H1 (cell line): ENCODE data around the gene APOO. TPM values are rescaled to one million over a fixed set of nuclear protein-coding genes. Genes with fewer than 3 reads are reported as not detected.

Source experiments
- CTCF ChIA-PET: fragments of 300-600 bp; sonication (Branson Sonifier 250); formaldehyde crosslinking; loops from one replicate; lab custom pipeline; 2021; ENCODE audit not compliant: partially characterized antibody; lab: Charles Lee
- POLR2A ChIA-PET: fragments of 300-600 bp; sonication (Branson Sonifier 250); formaldehyde crosslinking; loops from one replicate; lab custom pipeline; 2021; ENCODE audit warnings: inconsistent platforms; ENCODE audit not compliant: partially characterized antibody; lab: Charles Lee
- DNase-seq, 2 experiments: peaks; one replicate each; pipeline versions ENCODE4 v3.0.0 to v3.0.0-alpha.2; 2010 to 2022; ENCODE audit warnings: low spot score in 2 of 2, low read depth in 1 of 2, mixed read lengths in 1 of 2
- FAIRE-seq: peaks from 2 replicates; lab custom pipeline; 2011; peaks lifted over from hg19 to GRCh38; lab: Jason Lieb, UNC
- H2AFZ ChIP-seq: 2 replicates; pipeline ENCODE4 v1.8.1; 2012; ENCODE audit warnings: low read length, inconsistent platforms
- H2AK5ac ChIP-seq: 2 replicates; pipeline ENCODE4 v1.6.1; 2013; ENCODE audit warnings: low read depth, low read length
- H2BK120ac ChIP-seq: replicated peaks from 2 replicates; pipeline ENCODE3; 2013; ENCODE audit warnings: low read depth, low read length, inconsistent platforms
- H2BK12ac ChIP-seq: 2 replicates; pipeline ENCODE4 v1.6.1; 2013; ENCODE audit warnings: low read depth, low read length
- H2BK15ac ChIP-seq: 2 replicates; pipeline ENCODE4 v1.6.1; 2013; ENCODE audit warnings: low read length
- H2BK20ac ChIP-seq: 2 replicates; pipeline ENCODE4 v1.6.1; 2013; ENCODE audit warnings: low read length
- H2BK5ac ChIP-seq: 2 replicates; pipeline ENCODE4 v1.6.1; 2013; ENCODE audit warnings: low read depth, low read length
- H3K14ac ChIP-seq: 2 replicates; pipeline ENCODE4 v1.6.1; 2013; ENCODE audit warnings: inconsistent platforms; ENCODE audit not compliant: insufficient read length
- H3K18ac ChIP-seq: 2 replicates; pipeline ENCODE4 v1.6.1; 2013; ENCODE audit warnings: low read length; ENCODE audit errors: extremely low read depth
- H3K23ac ChIP-seq: 2 replicates; pipeline ENCODE4 v1.6.1; 2013; ENCODE audit warnings: inconsistent platforms; ENCODE audit not compliant: insufficient read length
- H3K23me2 ChIP-seq: 2 replicates; pipeline ENCODE4 v1.6.1; 2013; ENCODE audit warnings: low read depth, low read length
- H3K27ac ChIP-seq: 2 replicates; pipeline ENCODE4 v1.6.1; 2011; ENCODE audit warnings: low read depth, low read length, inconsistent platforms
- H3K27me3 ChIP-seq, 4 experiments: replicated peaks in 1 of 4; 1 replicate in 1 of 4; 2 replicates in 3 of 4; pipeline versions ENCODE4 v1.6.1 to v1.8.1; 2011 to 2013; ENCODE audit warnings: low read length in 3 of 4, mild to moderate bottlenecking in 3 of 4, inconsistent platforms in 2 of 4, mixed read lengths in 2 of 4, moderate library complexity in 1 of 4; ENCODE audit not compliant: control insufficient read depth in 3 of 4, insufficient read depth in 3 of 4; ENCODE audit errors: extremely low read depth in 1 of 4
- H3K36me3 ChIP-seq, 4 experiments: 2 replicates each; pipeline versions ENCODE4 v1.6.1 to v1.8.1; 2011 to 2013; ENCODE audit warnings: mild to moderate bottlenecking in 4 of 4, low read length in 3 of 4, moderate library complexity in 2 of 4, control low read depth in 1 of 4, inconsistent platforms in 1 of 4; ENCODE audit not compliant: insufficient read depth in 4 of 4, control insufficient read depth in 2 of 4
- H3K4ac ChIP-seq: replicated peaks from 2 replicates; pipeline ENCODE3; 2013; ENCODE audit warnings: low read length, low read depth, mixed read lengths, inconsistent platforms; ENCODE audit not compliant: insufficient read length
- H3K4me1 ChIP-seq, 4 experiments: replicated peaks in 1 of 4; 1 replicate in 1 of 4; 2 replicates in 3 of 4; pipeline versions ENCODE4 v1.6.1 to v1.8.1; 2011 to 2013; ENCODE audit warnings: low read length in 3 of 4, inconsistent platforms in 2 of 4, mixed read lengths in 1 of 4; ENCODE audit not compliant: insufficient read depth in 4 of 4, control insufficient read depth in 3 of 4
- H3K4me2 ChIP-seq, 2 experiments: 2 replicates each; pipeline versions ENCODE4 v1.6.1 to v1.8.1; 2011 to 2013; ENCODE audit warnings: low read depth in 2 of 2, low read length in 2 of 2, control low read depth in 1 of 2, inconsistent platforms in 1 of 2, mild to moderate bottlenecking in 1 of 2; ENCODE audit not compliant: insufficient read depth in 1 of 2
- H3K4me3 ChIP-seq, 4 experiments: fragments of 200-600, 300-600 bp in 1 of 4; sonication (generic), shearing (Covaris generic), sonication (Bioruptor Twin) in 1 of 4; 2 replicates each; pipeline versions ENCODE4 v1.5.1 to v1.8.1; 2011 to 2016; ENCODE audit warnings: low read length in 4 of 4, low read depth in 3 of 4, control low read depth in 2 of 4, inconsistent platforms in 2 of 4, mild to moderate bottlenecking in 2 of 4, mixed read lengths in 1 of 4, moderate library complexity in 1 of 4; ENCODE audit not compliant: insufficient read depth in 2 of 4; ENCODE audit errors: extremely low read depth in 1 of 4
- H3K56ac ChIP-seq: replicated peaks from 2 replicates; pipeline ENCODE3; 2013; ENCODE audit warnings: low read depth, mild to moderate bottlenecking, mixed read lengths, low read length, inconsistent platforms; ENCODE audit not compliant: insufficient read length
- H3K79me1 ChIP-seq: 2 replicates; pipeline ENCODE4 v1.6.1; 2013; ENCODE audit warnings: low read depth, low read length, control low read depth
- H3K79me2 ChIP-seq, 2 experiments: 2 replicates each; pipeline versions ENCODE4 v1.6.1 to v1.8.1; 2012 to 2013; ENCODE audit warnings: low read length in 2 of 2, mild to moderate bottlenecking in 2 of 2, inconsistent platforms in 1 of 2; ENCODE audit not compliant: insufficient read depth in 2 of 2, control insufficient read depth in 1 of 2
- H3K9ac ChIP-seq, 4 experiments: replicated peaks in 1 of 4; 1 replicate in 1 of 4; 2 replicates in 3 of 4; pipeline versions ENCODE4 v1.6.1 to v1.8.1; 2011 to 2013; ENCODE audit warnings: low read depth in 3 of 4, low read length in 3 of 4, control low read depth in 2 of 4, mild to moderate bottlenecking in 2 of 4, moderate library complexity in 2 of 4, inconsistent platforms in 1 of 4; ENCODE audit errors: extremely low read depth in 1 of 4
- H3K9me3 ChIP-seq, 2 experiments: 2 replicates each; pipeline versions ENCODE4 v1.6.1 to v1.8.1; 2012 to 2013; ENCODE audit warnings: mild to moderate bottlenecking in 2 of 2, moderate library complexity in 2 of 2, control low read depth in 1 of 2, inconsistent platforms in 1 of 2, low read depth in 1 of 2, low read length in 1 of 2, mixed read lengths in 1 of 2; ENCODE audit not compliant: insufficient read depth in 2 of 2
- H4K20me1 ChIP-seq, 2 experiments: replicated peaks in 1 of 2; 2 replicates each; pipeline versions ENCODE3 to v1.8.1; 2011 to 2013; ENCODE audit warnings: inconsistent platforms in 2 of 2, low read length in 2 of 2, mild to moderate bottlenecking in 1 of 2; ENCODE audit not compliant: insufficient read depth in 2 of 2, control insufficient read depth in 1 of 2
- H4K5ac ChIP-seq: 2 replicates; pipeline ENCODE4 v1.6.1; 2013; ENCODE audit warnings: low read length, low read depth, mixed read lengths, inconsistent platforms; ENCODE audit not compliant: insufficient read length
- H4K8ac ChIP-seq: 2 replicates; pipeline ENCODE4 v1.8.0; 2013; ENCODE audit warnings: mild to moderate bottlenecking, moderate library complexity, low read length, inconsistent platforms; ENCODE audit not compliant: insufficient read depth; ENCODE audit errors: extremely low read depth
- H4K91ac ChIP-seq: replicated peaks from 2 replicates; pipeline ENCODE3; 2013; ENCODE audit warnings: low read length, mixed read lengths, inconsistent platforms; ENCODE audit not compliant: insufficient read length
- ASH2L ChIP-seq: fragments of 200-600, 300-600 bp; sonication (generic); IDR thresholded peaks from one replicate; pipeline ENCODE4 v1.7.1; 2017; ENCODE audit warnings: low read length
- BRCA1 ChIP-seq: IDR thresholded peaks from 2 replicates; pipeline ENCODE4 v1.6.1; 2012; ENCODE audit warnings: low read depth, low read length, improper control_type of control experiment
- CHD2 ChIP-seq: IDR thresholded peaks from 2 replicates; pipeline ENCODE4 v1.6.1; 2012; ENCODE audit warnings: low read length, improper control_type of control experiment
- CREB1 ChIP-seq: IDR thresholded peaks from 2 replicates; pipeline ENCODE4 v1.6.1; 2012; ENCODE audit warnings: inconsistent platforms
- JUND ChIP-seq: IDR thresholded peaks from 2 replicates; pipeline ENCODE4 v1.6.1; 2011; ENCODE audit warnings: mild to moderate bottlenecking, improper control_type of control experiment, low read length
- MAFK ChIP-seq: IDR thresholded peaks from 2 replicates; pipeline ENCODE4 v1.6.1; 2012; ENCODE audit warnings: low read depth, mild to moderate bottlenecking, improper control_type of control experiment, low read length
- SAP30 ChIP-seq: fragments of 300-600 bp; sonication (generic); IDR thresholded peaks from 2 replicates; pipeline ENCODE4 v1.7.1; 2012; ENCODE audit warnings: low read length, moderate library complexity, mild to moderate bottlenecking, inconsistent platforms; ENCODE audit not compliant: insufficient read depth, insufficient replicate concordance
- SIN3A ChIP-seq, 2 experiments: IDR thresholded peaks in 1 of 2; conservative IDR thresholded peaks in 1 of 2; 2 replicates each; pipeline ENCODE4 v1.6.1; 2011 to 2012; ENCODE audit warnings: low read length in 2 of 2, improper control_type of control experiment in 1 of 2, low read depth in 1 of 2, mild to moderate bottlenecking in 1 of 2
- SIRT6 ChIP-seq: IDR thresholded peaks from one replicate; pipeline ENCODE4 v1.7.1; 2012; ENCODE audit warnings: low read length, inconsistent platforms
- SP1 ChIP-seq: IDR thresholded peaks from 2 replicates; pipeline ENCODE4 v1.6.1; 2011; ENCODE audit warnings: low read depth, low read length
- TCF12 ChIP-seq: IDR thresholded peaks from 2 replicates; pipeline ENCODE4 v1.6.1; 2011; ENCODE audit warnings: low read depth, mild to moderate bottlenecking, low read length
- TEAD4 ChIP-seq: IDR thresholded peaks from 2 replicates; pipeline ENCODE4 v1.6.1; 2012; ENCODE audit warnings: low read depth, low read length, inconsistent platforms, mixed read lengths
- whole genome bisulfite sequencing, 2 experiments: shearing (Covaris generic) in 1 of 2; methylation state at CpG; one replicate each; pipeline versions ENCODE4 v1.1.6 to v1.1.7; 2013 to 2015; ENCODE audit warnings: low lambda C conversion rate in 2 of 2, mixed read lengths in 2 of 2, inconsistent platforms in 1 of 2, low coverage in 1 of 2, missing lambda C conversion rate in 1 of 2; ENCODE audit not compliant: insufficient replicate concordance in 2 of 2, insufficient coverage in 1 of 2, insufficient read length in 1 of 2; ENCODE audit errors: extremely low coverage in 1 of 2, missing lambda C conversion rate in 1 of 2; 5-methylcytosine and 5-hydroxymethylcytosine counted together
- polyA plus RNA-seq, 7 experiments: library from polyadenylated mRNA; depleted of rRNA in 3 of 7; stranded (reverse) in 5 of 7; unstranded in 2 of 7; fragments of >200 nt in 5 of 7; fragments of 200-250 nt in 2 of 7; gene quantifications; 1 replicate in 5 of 7; 2 replicates in 1 of 7; 4 replicates in 1 of 7; pipeline versions ENCODE4 v1.2.1 to v1.2.3, GENCODE V29; 2011 to 2013; ENCODE audit warnings: missing spikeins in 2 of 7, mixed read lengths in 2 of 7
- total RNA-seq: library from RNA; stranded (reverse); fragmentation: NEBNext Ultra II Directional; extraction: Animal tissue kit (Norgen Biotek cat#: 25700); gene quantifications from 2 replicates; pipeline ENCODE4 v1.2.1, GENCODE V29; 2021
- TF ChIP-seq, protein P1 (sequence below): IDR thresholded peaks from 2 replicates; pipeline ENCODE4 v1.6.1; 2012; ENCODE audit warnings: inconsistent platforms
- TF ChIP-seq, protein P2 (sequence below): IDR thresholded peaks from 2 replicates; pipeline ENCODE4 v1.6.1; 2011; ENCODE audit warnings: low read length, improper control_type of control experiment

The APOO gene
- total and polyA plus RNA-seq, 2 of the 8 experiments (the other 6 are each of a cell fraction or from before 2014, with no cell fraction given): 25.7 to 45.0 TPM

DNA sequence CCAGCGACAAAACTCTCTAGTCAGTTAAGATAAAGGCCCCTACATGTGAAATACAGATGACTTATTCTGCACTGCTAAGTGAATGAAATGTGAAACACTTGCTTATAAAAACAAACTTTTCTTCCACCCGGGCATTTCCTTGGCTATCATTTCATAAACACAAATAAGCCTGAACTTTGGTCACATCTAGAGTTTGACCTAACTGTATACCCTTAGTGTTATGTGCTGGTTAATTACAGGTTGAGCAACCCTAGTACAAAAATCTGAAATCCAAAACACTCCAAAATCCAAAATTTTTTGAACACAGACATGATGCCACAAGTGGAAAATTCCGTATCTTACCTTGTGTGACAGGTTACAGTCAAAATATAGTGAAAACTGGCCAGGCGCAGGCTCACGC, 78.9 kb downstream of the APOO start:
- Histone ChIP-seq H3K4me1 (no peaks in the 10 kb centered on the region), H3K9me3 (no peaks in the 10 kb centered on the region), H3K36me3 (no peaks in the 10 kb centered on the region), H3K27me3 (no peaks in the 10 kb centered on the region), H3K27ac (no peak overlapping the region), H4K91ac (no peak overlapping the region), H4K20me1 (no peaks in the 10 kb centered on the region), H2AFZ (no peak overlapping the region), H3K4me3 (no peak overlapping the region), H2BK5ac (no peak overlapping the region), H3K23me2 (peaks cover 1% of the 10 kb centered on the region; the same call in 1 of the 2 replicates), H3K4ac (no peak overlapping the region), H2BK120ac (no peak overlapping the region), H2BK15ac (no peak overlapping the region), H3K14ac (no peak overlapping the region), H4K8ac (no peak overlapping the region), H3K79me2 (no peaks in the 10 kb centered on the region), H2AK5ac (no peak overlapping the region), H3K56ac (no peak overlapping the region), H3K18ac (no peak overlapping the region), H4K5ac (no peak overlapping the region), H2BK12ac (no peak overlapping the region), H3K79me1 (no peaks in the 10 kb centered on the region), H3K23ac (no peak overlapping the region), H3K4me2 (no peak overlapping the region), H2BK20ac (no peak overlapping the region), H3K9ac (no peak overlapping the region)
- no peak for FAIRE-seq
- ChIA-PET CTCF (no interaction called here), POLR2A (no interaction called here)
- WGBS, 2 experiments: 91% methylated on average over 5 of the region's 5 CpGs; no CpG with 5 or more reads in 1 of the 2 experiments
- no peak for DNase-seq
- TF ChIP-seq JUND: no peak
- no peak for TF ChIP-seq CHD2
- no peak for TF ChIP-seq SP1
- no peak for TF ChIP-seq TCF12
- TF ChIP-seq, protein P1, sequence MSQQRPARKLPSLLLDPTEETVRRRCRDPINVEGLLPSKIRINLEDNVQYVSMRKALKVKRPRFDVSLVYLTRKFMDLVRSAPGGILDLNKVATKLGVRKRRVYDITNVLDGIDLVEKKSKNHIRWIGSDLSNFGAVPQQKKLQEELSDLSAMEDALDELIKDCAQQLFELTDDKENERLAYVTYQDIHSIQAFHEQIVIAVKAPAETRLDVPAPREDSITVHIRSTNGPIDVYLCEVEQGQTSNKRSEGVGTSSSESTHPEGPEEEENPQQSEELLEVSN: no peak
- TF ChIP-seq, protein P2, sequence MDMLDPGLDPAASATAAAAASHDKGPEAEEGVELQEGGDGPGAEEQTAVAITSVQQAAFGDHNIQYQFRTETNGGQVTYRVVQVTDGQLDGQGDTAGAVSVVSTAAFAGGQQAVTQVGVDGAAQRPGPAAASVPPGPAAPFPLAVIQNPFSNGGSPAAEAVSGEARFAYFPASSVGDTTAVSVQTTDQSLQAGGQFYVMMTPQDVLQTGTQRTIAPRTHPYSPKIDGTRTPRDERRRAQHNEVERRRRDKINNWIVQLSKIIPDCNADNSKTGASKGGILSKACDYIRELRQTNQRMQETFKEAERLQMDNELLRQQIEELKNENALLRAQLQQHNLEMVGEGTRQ: no peak
- TF ChIP-seq MAFK: no peak
- TF ChIP-seq SIRT6: no peak
- no peak for TF ChIP-seq SIN3A (conservative IDR thresholded peaks at IDR 0.05 in 1 of 2, IDR thresholded peaks at IDR 0.05 in 1 of 2; ENCODE audit: low read depth in 1 of 2, low read length in 2 of 2)
- TF ChIP-seq BRCA1: no peak
- TF ChIP-seq CREB1: no peak
- TF ChIP-seq SAP30: no peak
- no peak for TF ChIP-seq TEAD4
- TF ChIP-seq ASH2L: no peak
